Left forelimb (tissue), 1 donor: Measurements from ENCODE around the gene ARHGEF25.
A peak's percentile ranks its signal among the peaks of the same experiment; 100 is the strongest.
"Not testable (repeated sequence)": the region's sequence is repeated elsewhere in the genome, so short reads cannot be mapped to it uniquely, and the experiment has no call there.

Experiments used
- DNase-seq: peaks from one replicate; pipeline ENCODE4 v3.0.0-alpha.2; 2018; ENCODE audit warnings: low spot score

Gene ARHGEF25

DNA sequence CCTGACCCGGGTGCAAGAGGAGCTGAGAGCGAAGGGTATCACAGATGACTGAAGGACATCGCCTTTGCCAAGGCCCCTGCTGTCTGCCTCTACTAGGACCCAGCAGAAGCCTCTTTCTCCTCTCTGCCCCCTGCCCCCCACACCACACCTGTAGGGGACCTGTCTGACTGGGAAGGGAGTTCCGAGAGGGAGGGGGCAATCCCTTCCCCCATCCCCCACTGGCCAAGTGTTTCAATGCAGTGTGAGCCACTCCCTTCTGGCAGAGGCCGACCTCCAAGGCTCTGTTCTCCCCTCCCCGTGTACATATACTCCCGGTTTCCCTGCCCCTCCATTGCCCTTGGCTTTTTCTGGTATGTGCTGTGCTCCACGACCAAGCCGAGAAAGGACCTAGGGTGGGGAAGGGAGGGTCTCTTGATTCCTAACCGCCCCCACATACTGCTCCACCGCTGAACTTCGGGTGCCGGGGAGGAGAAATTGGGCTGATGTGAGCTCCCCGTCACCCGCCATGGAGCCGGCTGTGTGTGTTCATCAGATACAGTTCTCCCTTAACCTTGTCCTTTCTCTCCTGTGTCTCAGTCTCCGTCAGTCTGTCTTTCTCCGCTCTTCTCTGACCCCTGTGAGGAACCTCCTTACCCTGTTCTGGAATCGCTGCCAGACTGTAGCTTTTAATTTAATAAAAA, 2.0 kb upstream of the ARHGEF25 start:
- DNase-seq: no peak

DNA sequence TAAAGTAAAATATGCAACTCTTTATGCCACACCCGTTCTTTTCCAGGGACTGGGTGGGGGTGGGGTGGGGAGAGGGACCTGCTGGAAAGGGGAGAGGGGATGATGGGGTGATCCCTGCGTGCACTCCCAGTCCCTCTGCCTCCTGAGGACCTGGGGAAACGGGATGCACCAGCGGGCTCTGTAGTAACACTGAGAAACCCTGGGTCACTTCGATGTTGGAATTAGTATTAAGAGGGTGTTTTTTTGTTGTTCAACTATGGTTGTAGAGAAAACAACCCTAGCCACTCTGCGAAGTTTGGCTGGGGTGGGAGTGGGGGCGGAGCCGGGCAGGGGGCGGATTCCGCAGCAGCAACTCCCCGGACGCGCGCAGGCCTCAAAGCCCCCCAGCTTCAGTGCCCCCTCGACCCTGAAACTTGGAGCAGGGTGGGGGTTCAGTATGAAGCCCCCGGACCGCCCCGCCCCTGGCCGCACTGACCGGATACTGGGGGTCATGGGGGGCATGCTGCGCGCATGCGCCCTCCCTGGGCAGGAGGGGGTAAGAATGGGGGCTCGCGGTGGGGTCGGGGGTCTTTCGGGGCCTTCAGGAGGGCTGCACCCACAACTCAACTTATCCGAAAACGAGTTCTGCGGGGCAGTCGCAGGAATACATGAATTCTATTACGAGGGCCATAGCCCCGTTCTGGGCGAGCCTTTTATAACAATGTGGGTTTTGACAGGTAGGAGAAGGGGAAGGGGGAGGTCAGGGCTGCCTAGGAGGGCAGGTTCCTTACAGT, 1.3 kb upstream of the ARHGEF25 start:
- peak; percentile 77 for DNase-seq

DNA sequence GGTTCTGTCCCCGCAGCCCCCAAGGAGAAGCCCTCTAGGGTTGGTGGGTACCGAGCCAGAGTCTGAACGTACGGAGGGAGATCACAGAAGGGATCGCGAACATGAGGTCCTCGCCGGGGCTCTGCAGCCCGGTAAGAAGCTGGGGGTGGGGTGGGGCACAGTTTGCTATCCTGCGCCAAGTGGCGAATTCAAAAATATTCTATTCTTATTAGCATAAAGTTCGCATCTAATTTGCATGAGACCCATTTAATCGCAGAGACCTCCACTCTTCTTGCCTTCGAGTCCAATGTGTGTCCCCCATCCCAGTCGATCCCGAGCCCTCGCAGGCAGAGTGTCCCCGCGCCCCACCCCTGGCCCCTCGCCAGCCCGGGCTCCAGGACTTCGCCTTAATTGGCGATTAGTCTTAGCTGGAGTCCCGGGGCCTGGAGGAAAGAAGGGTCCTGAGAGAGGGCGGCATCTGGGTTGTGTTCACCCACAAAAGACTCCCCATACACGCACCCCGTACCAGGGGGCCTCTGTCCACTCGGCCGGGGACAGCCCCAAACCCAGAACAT, 604 bp upstream of the ARHGEF25 start:
- peak; percentile 78 for DNase-seq

DNA sequence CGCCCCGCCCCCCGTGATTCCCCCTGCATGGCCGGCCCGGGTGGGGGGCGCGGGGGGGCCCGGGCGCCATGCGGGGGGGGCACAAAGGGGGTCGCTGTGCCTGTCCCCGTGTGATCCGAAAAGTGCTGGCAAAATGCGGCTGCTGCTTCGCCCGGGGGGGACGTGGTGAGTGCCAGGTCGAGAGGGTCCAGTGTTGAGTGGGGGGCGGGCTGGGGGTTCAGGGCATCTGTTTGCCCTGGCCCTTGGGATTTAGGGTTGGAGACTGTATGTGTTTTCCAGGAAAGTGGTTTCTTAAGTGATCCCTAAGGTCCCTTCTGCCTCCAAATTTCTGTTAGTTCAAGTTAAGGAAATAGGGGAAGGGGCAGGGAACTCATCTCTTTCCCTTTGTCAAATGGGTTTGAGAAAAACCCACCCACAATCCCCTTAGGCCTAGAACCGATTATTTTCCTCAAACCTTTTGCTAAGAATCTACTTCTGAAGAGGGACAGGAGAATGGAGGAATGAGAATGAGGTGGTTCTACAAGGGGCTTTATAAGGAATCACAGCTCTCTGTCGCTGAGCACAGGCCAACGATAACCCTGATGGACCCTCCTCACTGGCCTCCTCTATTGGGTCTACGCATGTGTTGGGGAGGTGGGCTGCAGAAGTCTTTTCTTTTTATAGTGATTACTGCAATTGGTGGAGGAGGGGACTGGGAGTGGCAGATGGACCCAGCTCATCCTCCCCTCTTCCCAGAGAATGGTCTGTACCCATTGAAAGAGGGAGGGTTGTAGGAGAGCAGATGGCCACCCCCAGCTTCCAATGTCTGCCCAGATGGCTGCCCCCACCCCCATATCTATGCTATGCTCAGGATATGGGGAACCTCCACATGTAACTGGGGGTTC, 834 bp downstream of the ARHGEF25 start:
- no peak for DNase-seq

DNA sequence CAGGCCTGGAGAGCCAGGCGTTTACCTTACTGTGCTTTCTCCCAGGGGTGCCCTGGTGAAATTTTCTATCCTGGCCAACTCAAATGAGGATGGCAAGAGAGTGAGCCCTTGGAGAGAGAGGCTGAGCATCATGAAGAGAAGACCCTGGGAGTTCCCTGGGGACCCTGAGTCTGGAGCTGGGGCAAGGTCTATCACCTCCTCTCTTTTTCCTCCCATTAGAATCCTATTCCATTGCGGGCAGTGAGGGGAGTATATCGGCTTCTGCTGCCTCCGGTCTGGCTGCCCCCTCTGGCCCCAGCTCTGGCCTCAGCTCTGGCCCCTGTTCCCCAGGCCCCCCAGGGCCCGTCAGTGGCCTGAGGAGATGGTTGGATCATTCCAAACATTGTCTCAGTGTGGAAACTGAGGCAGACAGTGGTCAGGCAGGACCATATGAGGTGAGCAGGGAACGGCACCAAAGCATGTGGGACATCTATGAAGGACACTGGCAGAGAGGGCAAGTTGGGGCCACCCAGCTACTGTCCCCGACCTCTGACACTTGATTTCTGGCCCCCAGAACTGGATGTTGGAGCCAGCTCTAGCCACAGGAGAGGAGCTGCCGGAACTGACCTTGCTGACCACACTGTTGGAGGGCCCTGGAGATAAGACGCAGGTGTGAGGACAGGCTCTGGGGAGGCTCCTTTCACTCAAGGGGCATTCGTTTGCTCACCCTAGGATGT, 1.6 kb downstream of the ARHGEF25 start:
- DNase-seq: no peak

DNA sequence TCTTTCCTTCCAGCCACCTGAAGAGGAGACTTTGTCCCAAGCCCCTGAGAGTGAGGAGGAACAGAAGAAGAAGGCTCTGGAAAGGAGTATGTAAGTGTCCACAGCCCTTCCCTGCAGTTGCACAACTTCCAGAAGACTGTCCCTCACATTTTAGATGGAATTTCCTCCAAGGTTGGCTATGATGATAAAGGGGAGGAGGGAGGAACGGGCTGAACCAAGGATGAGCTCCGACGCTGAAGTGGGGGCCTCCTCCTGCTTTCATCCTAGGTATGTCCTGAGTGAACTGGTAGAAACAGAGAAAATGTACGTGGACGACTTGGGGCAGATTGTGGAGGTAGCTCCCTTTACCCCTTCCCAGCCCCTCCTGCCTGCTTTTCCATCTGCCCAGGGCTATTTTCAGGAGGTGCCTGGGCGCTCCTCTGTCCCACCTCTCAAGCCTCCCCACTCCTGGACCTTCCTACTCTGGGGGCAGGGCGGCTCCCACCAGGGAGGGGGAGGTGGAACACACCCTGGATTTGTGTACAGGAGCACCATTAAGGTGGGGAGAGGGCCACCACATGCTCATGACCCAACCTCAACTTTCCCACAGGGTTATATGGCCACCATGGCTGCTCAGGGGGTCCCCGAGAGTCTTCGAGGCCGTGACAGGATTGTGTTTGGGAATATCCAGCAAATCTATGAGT, 2.3 kb downstream of the ARHGEF25 start:
- no peak for DNase-seq

DNA sequence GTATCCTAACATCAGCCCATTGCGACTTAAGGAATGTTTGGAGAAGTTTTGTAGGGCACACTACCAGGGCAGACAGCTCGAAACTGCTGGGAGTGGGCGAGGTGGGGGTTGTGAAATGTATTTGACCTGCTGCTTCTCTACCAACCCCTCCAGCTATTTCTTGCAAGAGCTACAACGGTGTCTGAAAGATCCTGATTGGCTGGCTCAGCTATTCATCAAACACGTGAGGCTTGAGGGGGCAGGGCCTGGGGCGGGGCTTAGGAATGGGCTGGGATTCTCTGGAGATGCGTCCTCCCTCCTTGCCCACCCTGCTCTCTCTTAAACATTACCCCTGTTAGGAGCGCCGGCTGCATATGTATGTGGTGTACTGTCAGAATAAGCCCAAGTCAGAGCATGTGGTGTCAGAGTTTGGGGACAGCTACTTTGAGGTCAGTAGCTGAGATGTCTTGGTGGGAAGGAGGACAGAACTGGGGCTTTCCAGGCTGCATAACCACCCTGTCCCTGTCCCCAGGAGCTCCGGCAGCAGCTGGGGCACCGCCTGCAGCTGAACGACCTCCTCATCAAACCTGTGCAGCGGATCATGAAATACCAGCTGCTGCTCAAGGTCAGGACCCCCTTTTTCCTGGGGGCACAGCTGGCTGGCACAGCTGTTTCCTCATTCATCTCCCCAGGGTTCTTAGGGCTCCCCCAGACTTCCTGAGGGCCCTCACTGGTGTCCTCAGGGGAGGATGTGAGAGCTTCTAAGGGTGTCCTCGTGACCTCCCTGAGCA, 3.1 kb downstream of the ARHGEF25 start:
- no peak for DNase-seq

DNA sequence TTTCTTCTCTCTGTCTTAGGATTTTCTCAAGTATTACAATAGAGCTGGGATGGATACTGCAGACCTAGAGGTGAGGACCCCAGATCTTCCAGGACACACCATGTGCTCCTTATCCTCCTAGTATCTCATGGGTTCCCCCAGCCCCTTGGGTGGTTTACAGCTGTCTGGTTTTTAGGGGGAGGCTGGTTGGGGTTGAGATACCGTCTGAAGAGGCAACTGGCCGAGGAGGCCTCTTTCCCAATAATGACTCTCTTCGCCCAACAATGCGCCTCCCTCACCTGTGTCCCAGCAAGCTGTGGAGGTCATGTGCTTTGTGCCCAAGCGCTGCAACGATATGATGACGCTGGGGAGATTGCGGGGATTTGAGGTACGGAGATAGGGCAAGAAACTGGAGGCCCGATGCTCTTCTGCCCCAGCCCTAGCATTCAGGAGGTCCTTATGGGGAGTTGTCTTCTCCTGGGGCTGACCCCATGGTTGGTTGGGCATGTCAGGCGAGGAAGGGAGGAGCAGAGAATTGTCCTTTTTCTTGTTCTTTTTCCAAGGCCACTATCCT, 3.8 kb downstream of the ARHGEF25 start:
- DNase-seq: no peak

DNA sequence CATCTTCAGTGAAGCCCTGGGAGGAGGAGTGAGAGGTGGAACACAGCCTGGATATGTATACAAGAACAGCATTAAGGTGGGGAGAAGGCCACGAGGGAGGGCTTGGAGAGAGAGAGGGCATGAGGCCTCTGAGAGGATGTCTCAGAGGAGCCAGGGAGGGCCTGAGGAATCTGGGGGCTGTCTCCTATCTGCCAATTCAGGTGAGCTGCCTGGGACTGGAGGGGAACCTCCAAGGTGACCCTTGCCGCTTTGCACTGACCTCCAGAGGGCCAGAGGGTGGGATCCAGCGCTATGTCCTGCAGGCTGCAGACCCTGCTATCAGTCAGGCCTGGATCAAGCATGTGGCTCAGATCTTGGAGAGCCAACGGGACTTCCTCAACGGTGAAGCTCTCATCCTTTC, 4.4 kb downstream of the ARHGEF25 start:
- no peak for DNase-seq

DNA sequence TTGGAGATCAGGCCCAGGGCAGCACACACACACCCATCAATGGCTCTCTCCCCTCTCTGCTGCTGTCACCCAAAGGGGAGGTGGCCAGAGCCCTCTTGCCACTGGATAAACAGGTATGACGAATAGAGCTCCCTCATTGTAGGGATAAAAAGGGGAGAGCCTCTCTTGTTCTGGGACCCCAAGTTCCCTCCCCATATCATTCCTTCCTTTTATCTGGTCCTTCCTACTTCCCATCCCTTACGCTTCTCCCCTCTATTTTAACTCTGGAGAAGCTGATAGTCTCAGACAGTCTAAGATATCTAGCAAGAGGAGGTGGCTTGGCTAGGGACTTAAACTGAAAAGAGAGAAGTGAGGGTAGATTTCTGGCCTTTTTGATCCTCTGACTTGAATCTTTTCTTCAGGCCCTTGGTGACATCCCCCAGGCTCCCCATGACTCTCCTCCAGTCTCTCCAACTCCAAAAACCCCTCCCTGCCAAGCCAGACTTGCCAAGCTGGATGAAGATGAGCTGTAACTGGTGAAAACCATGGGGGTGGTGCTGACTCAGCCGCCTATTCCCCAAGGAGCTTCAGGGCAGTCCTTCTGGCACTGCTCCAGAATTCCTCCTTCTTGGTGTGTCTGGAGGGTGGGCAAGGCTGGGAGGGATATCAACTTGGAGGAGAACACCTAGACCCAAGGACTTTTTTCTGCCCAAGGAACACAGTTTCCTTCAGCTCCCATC, 5.3 kb downstream of the ARHGEF25 start:
- DNase-seq: no peak

DNA sequence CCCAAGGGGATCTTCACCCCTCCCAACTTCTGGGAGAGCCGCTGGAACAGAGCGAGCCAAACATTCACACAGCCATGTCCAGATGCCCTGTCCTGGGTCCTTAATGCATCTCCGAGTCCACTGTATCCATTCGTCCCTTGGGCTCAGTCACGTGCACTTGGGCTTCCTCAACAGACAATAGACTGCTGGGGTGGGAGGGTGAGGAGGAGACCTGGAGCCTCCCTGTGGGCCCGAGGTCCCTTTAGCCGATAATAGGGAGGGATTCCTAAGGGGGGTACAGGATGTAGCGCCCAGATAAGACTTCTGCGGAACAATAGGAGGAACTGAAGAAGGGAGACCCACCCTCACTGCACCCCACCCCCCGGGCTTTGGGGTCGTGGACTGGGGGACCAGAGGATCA, 6.7 kb downstream of the ARHGEF25 start:
- DNase-seq: no peak

DNA sequence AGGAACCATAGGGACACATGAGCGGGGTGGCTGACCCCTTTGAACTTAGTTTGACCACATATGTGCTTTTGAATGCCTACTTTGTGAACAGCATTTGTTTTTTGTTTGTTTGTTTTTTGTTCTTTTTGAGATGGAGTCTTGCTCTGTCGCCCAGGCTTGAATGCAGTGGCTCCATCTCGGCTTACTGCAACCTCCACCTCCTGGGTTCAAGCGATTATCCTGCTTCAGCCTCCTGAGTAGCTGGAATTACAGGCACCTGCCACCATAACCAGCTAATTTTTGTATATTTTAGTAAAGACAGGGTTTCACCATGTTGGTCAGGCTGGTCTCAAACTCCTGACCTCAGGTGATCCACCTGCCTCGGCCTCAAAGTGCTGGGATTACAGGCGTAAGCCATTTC, 7.2 kb downstream of the ARHGEF25 start:
- DNase-seq: not testable (repeated sequence)

DNA sequence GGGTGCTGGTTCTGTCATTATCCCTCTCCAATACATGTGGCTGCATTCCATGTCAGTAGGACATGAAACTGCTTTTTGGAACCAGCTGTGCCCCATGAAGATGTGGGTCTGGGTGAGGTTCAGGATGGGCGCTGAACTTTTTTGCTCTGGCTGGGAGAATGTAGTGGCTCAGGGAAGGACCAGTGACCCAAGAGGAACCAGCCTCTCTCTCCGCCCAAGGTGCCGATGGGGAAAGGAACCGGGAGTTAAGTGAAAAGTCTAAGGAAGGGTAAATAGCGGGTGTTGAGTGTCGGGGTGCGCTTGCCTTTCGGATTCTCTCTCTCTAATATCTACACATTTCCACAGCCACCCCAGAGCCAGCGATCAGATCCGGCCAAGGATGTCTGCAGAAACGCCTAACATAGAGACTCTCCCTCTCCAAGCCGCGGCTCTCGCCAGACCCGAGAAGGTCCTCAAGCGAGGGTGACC, 7.8 kb downstream of the ARHGEF25 start:
- DNase-seq: no peak

DNA sequence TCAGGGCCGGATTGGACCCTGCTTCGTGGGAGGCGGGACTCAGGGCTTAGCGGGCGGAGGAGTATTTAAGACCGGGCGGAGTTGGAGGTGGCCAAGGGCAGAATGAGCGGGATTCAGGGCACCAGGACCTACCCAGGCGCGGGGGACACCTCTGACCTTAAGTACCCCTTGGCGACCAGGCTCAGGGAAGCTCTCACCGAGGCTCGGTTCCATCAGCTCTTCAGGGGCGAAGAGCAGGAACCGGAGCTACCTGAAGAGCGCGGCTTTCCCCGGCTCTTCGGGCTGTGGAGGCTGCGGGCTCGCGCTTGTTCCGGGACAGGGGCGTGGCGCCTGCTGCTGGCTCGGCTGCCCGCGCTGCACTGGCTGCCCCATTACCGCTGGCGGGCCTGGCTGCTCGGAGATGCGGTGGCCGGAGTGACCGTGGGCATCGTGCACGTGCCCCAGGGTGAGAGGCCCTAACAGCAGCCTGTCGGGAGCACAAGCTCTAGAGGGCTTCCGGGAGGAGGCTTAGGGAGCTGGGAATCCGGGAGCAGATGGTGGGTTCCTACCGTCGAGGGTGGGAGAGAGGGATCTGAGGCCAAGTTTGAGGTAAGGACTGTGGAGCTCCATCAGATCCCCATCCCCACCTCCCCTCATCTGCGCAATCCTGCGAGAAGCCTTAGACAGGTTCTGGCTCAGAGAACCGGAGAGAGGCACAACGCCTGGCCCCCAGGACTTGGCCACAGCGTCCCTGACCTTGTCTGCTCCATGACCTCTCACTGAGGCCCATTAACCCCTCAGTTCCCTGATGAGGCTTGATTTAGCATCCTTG, 8.4 kb downstream of the ARHGEF25 start:
- no peak for DNase-seq

DNA sequence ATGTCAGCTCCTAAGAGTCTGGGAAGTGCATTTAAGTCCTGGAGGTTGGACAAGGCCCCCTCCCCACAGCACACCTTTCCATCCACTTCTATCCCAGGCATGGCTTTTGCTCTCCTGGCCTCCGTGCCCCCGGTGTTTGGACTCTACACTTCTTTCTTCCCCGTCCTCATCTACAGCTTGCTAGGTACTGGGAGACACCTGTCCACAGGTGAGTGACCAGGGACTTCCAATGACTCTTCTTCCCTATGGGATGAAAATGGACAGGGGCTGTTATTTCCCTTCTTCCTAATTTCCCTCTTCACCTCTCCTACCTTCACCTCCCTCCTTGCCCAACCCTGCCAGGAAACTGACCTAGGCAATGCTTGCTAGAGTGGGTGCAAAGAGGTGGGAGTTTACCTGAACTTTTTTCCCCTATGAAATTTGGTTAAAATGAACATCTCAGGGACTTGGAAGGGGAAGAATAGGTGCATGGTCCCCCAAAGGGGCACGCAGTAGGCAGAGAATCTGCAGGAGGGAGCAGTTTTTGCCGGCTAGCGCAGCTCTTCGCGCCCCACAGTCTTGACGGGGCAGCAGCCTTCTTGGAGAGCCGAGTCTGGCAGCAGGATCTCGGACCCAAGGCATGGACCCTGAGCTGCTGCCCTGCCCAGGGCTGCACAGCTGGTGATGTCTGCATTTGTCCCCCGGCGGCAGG, 9.2 kb downstream of the ARHGEF25 start:
- no peak for DNase-seq

DNA sequence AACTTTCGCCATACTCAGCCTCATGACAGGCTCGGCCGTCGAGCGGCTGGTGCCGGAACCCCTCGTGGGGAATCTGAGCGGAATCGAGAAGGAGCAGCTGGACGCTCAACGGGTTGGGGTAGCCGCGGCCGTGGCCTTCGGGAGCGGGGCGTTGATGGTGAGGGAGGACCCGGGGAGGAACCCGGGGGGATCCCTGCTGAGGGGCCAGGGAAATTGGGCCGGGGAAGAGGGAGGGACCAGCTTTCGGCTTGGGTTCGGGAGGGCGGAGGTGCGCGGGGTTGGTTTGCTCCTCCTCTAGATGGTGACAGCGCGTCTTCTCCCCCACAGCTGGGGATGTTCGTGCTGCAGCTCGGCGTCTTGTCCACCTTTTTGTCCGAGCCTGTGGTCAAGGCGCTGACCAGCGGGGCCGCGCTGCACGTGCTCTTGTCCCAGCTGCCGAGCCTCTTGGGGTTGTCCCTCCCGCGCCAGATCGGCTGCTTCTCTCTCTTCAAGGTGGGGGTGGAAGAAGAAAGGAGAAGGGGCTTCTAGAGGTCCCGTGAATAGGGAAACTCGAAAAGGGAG, 9.8 kb downstream of the ARHGEF25 start:
- no peak for DNase-seq

DNA sequence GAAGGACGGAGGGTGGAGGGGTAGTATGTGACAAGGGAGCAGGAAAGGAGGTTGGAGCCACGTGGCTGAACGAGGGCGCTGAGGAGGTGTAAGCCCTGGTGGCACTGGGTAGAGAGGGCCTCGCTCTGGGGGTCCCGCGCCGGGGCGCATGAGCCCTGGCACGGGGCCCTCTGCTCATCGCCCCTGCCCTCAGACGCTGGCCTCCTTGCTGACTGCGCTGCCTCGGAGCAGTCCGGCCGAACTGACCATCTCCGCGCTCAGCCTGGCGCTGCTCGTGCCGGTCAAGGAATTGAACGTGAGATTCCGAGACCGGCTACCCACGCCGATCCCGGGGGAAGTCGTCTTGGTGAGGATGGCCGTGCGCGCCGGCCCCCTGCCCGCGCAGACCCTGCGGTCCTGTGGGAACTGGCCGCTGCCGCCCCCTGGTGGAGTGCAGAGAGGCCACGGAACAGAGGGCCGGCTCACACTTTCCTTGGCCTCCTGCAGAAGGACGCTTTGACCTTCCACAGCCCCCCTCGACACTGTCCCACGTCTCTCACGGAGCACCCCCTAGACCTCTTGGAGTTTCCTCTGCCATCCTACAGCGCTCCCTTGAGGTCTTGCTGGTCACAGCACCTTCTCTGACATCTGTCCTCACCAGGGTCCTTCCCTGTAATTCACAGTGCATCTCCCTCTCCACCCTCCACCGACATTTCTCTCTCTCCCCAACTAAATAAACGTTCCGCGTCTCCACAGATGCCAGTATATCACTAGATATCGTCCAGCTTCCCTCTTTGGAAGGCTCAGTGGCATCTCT, 10.5 kb downstream of the ARHGEF25 start:
- DNase-seq: peak; percentile 80
